Activated naive CD4-positive, alpha-beta T cell (primary cell): ENCODE results near the gene STPG1.
A peak's percentile ranks its signal among the peaks of the same experiment; 100 is the strongest.

ENCODE experiments used
- DNase-seq, 4 experiments: peaks; one replicate each; lab custom pipeline; 2025; lab: John Stamatoyannopoulos, UW

STPG1 gene

GRCh38 chr1:24369801-24370200 is 43.8 kb downstream of the STPG1 start:
- no peak for DNase-seq

DNA sequence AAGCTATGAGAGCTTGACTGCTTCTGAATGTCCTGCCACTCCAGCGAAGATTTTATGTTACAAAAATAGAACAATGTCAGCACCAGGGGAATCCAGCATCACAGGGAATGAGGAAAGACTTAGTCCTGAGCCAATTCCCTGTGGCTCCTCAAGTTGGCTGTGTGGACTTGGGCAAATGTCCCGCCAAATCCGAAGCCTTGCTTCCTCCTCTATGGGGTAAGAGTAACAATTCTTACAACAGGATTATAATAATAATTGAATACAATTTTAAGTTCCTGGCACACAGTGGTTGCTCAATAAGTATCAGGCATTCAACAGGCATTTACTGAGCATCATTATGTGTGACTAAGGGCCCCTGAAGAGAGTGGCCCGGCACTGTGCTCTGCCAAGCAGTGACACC is 44.4 kb downstream of the STPG1 start:
- no peak for DNase-seq

GRCh38 chr1:24366707-24367106 is 46.9 kb downstream of the STPG1 start:
- DNase-seq = no peak

- no peak for DNase-seq
Observed at GRCh38 chr1:24364975-24365678, 48.5 kb downstream of the STPG1 start.

GRCh38 chr1:24364605-24364974 is 49.0 kb downstream of the STPG1 start:
- DNase-seq = no peak

DNA sequence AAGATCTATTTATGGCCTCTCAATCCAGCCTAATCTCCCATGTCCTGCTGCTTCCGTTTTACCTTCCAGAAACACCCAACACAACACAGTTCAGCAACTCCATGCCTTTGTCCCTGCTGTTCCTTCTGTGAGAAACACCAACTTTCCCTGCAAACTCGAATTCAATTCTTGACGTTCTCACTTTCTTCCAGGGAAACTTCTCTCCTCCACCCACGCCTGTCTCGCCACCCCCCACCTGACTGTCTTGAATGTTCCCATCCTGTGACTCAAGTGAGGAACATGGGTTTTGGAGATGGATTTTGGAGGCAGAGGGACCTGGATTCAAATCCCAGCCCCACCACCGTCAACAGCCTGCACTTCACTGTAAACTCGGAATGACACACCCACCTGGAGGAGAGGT is 49.6 kb downstream of the STPG1 start:
- no peak for DNase-seq

- DNase-seq = no peak
Observed at GRCh38 chr1:24362982-24363614, 50.5 kb downstream of the STPG1 start.

DNA sequence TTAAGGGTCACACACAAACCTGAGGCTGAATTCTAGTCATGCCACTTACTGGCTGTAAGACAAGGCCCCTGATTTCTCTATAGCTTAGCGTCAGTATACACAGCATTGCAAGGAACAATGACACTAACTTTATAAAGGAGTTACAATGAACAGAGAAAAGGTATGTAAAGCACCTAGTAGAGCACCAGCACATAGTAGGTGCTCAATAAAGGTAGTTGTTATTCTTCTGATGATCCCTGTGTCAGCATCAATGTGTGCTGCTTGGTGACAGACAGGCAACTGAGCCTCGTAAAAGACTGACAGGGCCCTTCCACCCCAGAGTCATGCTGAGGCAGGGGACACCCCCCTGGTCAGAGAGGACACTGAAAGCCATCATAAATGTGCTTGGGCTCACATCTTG is 51.2 kb downstream of the STPG1 start:
- no peak for DNase-seq

GRCh38 chr1:24361811-24362210 is 51.8 kb downstream of the STPG1 start:
- no peak for DNase-seq

- DNase-seq = no peak
Observed at GRCh38 chr1:24360681-24361080, 52.9 kb downstream of the STPG1 start.

- no peak for DNase-seq
Observed at GRCh38 chr1:24357038-24357437, 56.5 kb downstream of the STPG1 start.

GRCh38 chr1:24355466-24355865 is 58.1 kb downstream of the STPG1 start:
- no peak for DNase-seq

- DNase-seq = no peak
Observed at GRCh38 chr1:24353292-24353891, 60.2 kb downstream of the STPG1 start.

- peak in 2 of 4 experiments; percentile 18 to 26 for DNase-seq
Observed at GRCh38 chr1:24351918-24352627, 61.5 kb downstream of the STPG1 start.

DNA sequence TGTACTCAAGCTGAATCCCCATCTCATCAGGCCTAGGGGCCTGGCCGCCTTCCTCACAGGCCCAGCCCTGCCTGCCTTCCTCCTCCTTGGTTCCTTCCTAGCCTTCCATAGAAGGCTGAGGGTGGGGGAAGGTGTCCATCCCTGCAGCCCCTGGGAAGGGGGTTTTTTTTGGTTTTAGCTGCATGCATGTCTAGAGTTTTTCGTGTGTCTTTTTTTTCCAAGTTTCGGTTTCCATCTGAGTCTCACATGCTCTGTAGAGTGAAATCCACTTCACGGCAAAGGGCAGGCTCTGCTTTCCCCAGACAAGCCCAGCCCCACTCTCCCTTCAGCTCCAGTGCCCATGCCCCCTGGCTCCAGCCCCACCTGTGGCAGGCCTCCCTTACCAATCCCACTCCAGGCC is 62.3 kb downstream of the STPG1 start:
- no peak for DNase-seq

- no peak for DNase-seq
Observed at GRCh38 chr1:24349891-24350290, 63.7 kb downstream of the STPG1 start.

DNA sequence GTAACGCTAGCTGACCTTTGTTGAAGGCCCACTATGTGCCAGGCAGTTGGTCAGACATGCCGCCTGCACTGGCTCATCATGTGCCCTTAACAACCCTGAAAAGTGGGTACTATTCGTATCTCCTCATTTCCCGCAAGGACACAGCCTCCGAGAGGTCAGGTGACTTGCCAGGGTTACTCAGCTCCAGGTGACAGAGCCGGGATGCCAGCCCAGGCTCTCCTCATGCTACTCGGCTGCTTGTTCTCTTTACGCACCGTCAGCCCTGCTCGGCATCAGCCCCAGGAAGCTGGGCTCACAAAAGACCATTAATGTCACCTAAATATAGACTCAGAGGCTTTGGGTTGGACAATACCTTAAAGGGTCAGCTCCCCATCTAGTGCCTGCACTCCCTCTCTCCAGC is 65.4 kb downstream of the STPG1 start:
- DNase-seq = no peak

GRCh38 chr1:24347159-24347934 is 66.2 kb downstream of the STPG1 start:
- no peak for DNase-seq

DNA sequence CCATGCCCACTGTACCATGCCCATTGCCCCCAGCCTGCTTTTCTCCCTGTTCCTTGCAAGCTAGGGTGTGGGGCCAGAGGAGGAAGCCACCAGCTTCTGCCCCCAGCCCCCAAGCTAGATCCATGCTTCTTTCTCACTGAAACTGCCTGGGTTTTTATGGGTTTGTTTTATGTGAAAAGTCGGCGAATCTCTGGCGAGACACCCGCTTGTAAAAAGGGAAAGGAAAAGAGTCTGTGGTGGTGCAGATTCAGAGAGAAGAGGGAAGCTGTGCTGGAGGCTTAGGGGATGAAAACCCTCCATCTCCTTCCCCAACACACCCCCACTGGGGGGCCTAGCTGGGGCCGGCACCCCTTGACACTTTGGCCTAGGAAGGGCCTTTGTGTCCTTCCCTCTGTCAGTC is 68.2 kb downstream of the STPG1 start:
- DNase-seq = no peak

GRCh38 chr1:24344090-24344742 is 69.4 kb downstream of the STPG1 start:
- no peak for DNase-seq

GRCh38 chr1:24343412-24344089 is 70.0 kb downstream of the STPG1 start:
- DNase-seq = no peak
